Right atrium auricular region (tissue), 2 donors: ENCODE data around the gene GBE1. TPM values are rescaled to one million over a fixed set of nuclear protein-coding genes. Genes with fewer than 3 reads are reported as not detected.

Experiments
- DNase-seq: peaks from one replicate; pipeline ENCODE4 v3.0.0-alpha.2; 2019; ENCODE audit warnings: low spot score
- H3K27ac ChIP-seq, 2 donors: fragments of 200-600 bp; sonication (generic); 1 replicate in 1 of 2; 2 replicates in 1 of 2; pipeline ENCODE4 v1.5.1; 2016 to 2019
- H3K27me3 ChIP-seq, 2 donors: fragments of 200-600 bp; sonication (generic); one replicate each; pipeline versions ENCODE4 v1.5.1 to v1.6.0; 2017 to 2019
- H3K36me3 ChIP-seq: fragments of 200-600 bp; sonication (generic); one replicate; pipeline ENCODE4 v1.5.1; 2016
- H3K4me1 ChIP-seq, 2 donors: fragments of 200-600 bp; sonication (generic); one replicate each; pipeline versions ENCODE4 v1.5.1 to v1.6.0; 2017 to 2019
- H3K4me3 ChIP-seq, 2 donors: fragments of 200-600 bp; sonication (generic); 1 replicate in 1 of 2; 2 replicates in 1 of 2; pipeline ENCODE4 v1.5.1; 2017 to 2019; ENCODE audit warnings: mild to moderate bottlenecking in 1 of 2, moderate library complexity in 1 of 2
- H3K9me3 ChIP-seq, 2 donors: fragments of 200-600 bp; sonication (generic); one replicate each; pipeline ENCODE4 v1.5.1; 2019
- CTCF ChIP-seq, 2 donors: fragments of 200-600 bp; sonication (generic); IDR thresholded peaks; one replicate each; pipeline ENCODE4 v1.5.1; 2019; ENCODE audit warnings: antibody characterized with exemption in 2 of 2
- total RNA-seq, 2 donors: library from RNA; depleted of rRNA; stranded (reverse); fragments of >200 nt; gene quantifications; one replicate each; pipeline ENCODE4 v1.1.0, GENCODE V29; 2016

Gene GBE1
- total RNA-seq, 2 donors from 2014 or later, result 52.5 to 72.6 TPM

- Histone ChIP-seq H3K4me1 (no peaks in the 10 kb centered on the region), H3K4me3 (no peak overlapping the region), H3K36me3 (no peaks in the 10 kb centered on the region), H3K27me3 (no peaks in the 10 kb centered on the region), H3K9me3 (no peaks in the 10 kb centered on the region), H3K27ac (no peak overlapping the region)
- DNase-seq, result no peak
- no peak for TF ChIP-seq CTCF (IDR thresholded peaks at IDR 0.05)
These were observed 293.1 kb downstream of the GBE1 start for GRCh38 chr3:81468391-81468790.

GRCh38 chr3:81466201-81466560 is 295.3 kb downstream of the GBE1 start:
- H3K4me3 ChIP-seq, result no peak overlapping the region
- no peaks in the 10 kb centered on the region for H3K4me1 ChIP-seq
- no peaks in the 10 kb centered on the region for H3K27me3 ChIP-seq
- no peak for TF ChIP-seq CTCF (IDR thresholded peaks at IDR 0.05)
- no peak for DNase-seq
- H3K27ac ChIP-seq, result no peak overlapping the region
- no peaks in the 10 kb centered on the region for H3K9me3 ChIP-seq
- H3K36me3 ChIP-seq, result no peaks in the 10 kb centered on the region

GRCh38 chr3:81465510-81466200 is 295.8 kb downstream of the GBE1 start:
- Histone ChIP-seq H3K36me3 (no peaks in the 10 kb centered on the region), H3K9me3 (no peaks in the 10 kb centered on the region), H3K27ac (no peak overlapping the region), H3K4me1 (no peaks in the 10 kb centered on the region), H3K4me3 (no peak overlapping the region), H3K27me3 (no peaks in the 10 kb centered on the region)
- no peak for DNase-seq
- no peak for TF ChIP-seq CTCF (IDR thresholded peaks at IDR 0.05)

DNA sequence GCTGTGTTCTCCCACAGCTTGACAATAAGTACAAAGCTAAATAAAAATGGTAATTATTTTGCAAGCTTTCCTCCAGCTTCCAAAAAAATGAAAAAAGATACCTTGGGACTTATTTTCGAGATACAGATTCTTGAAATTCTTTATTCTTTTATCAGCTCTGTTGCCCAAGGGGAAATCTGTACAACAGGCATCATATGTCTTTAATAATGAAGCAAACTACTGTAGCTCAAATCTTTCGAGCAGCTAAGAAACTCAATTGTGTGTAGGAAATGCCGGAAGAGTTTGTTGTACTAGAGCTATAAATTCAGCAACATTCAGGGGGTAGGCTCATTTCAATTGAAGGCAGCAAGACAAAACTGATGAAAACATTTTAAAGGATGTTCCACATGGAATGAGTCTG is 297.7 kb downstream of the GBE1 start:
- no peaks in the 10 kb centered on the region for H3K27me3 ChIP-seq
- H3K27ac ChIP-seq, result no peak overlapping the region
- no peak overlapping the region for H3K4me3 ChIP-seq

DNA sequence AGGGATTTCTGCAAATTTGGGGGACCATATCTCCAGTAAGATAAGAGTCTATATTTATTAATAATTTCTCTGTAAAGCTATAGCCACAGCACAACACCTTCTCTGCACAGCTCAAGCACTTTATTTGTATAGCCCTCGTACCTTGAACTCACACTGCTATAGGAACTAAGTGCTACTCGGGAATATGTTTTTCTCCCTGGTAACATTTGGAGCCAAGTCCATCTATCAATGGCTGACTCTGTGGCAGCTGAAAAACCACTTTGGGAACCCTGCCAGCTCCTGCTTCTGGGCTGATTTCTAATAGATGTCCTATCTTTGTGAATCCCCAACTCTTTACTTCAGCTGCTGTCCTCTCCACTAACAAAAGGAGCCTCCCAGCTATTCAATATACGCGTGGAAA is 298.5 kb downstream of the GBE1 start:
- Histone ChIP-seq H3K9me3 (no peaks in the 10 kb centered on the region), H3K27me3 (no peaks in the 10 kb centered on the region), H3K4me3 (no peak overlapping the region), H3K27ac (no peak overlapping the region), H3K36me3 (no peaks in the 10 kb centered on the region), H3K4me1 (no peaks in the 10 kb centered on the region)
- no peak for DNase-seq
- no peak for TF ChIP-seq CTCF (IDR thresholded peaks at IDR 0.05)

More for the DNA sequence above, 297.7 kb downstream of the GBE1 start:
- H3K9me3 ChIP-seq, result no peaks in the 10 kb centered on the region
- DNase-seq, result no peak
- no peaks in the 10 kb centered on the region for H3K36me3 ChIP-seq
- H3K4me1 ChIP-seq, result no peaks in the 10 kb centered on the region
- TF ChIP-seq CTCF (IDR thresholded peaks at IDR 0.05), result no peak

- H3K36me3 ChIP-seq, result no peaks in the 10 kb centered on the region
- no peak for DNase-seq
- H3K27ac ChIP-seq, result no peak overlapping the region
- H3K4me3 ChIP-seq, result no peak overlapping the region
- no peaks in the 10 kb centered on the region for H3K4me1 ChIP-seq
- H3K27me3 ChIP-seq, result no peaks in the 10 kb centered on the region
- no peak for TF ChIP-seq CTCF (IDR thresholded peaks at IDR 0.05)
- H3K9me3 ChIP-seq, result no peaks in the 10 kb centered on the region
These were observed 301.7 kb downstream of the GBE1 start for GRCh38 chr3:81459733-81460132.
